A673 (cell line): ENCODE results near the gene CNPY3. TPM values are rescaled to one million over a fixed set of nuclear protein-coding genes. Genes with fewer than 3 reads are reported as not detected.

ENCODE experiments used
- BruUV-seq: library from RNA; stranded (reverse); fragments of 400-500 nt; replicated peaks from 2 replicates; lab custom pipeline; 2021; lab: Mats Ljungman, UMichigan
- CTCF ChIA-PET: fragments of 300-600 bp; sonication (Branson Sonifier 250); formaldehyde crosslinking; loops from one replicate; lab custom pipeline; 2022; ENCODE audit warnings: antibody characterized with exemption; lab: Charles Lee
- POLR2A ChIA-PET: fragments of 300-600 bp; sonication (Branson Sonifier 250); formaldehyde crosslinking; loops from one replicate; lab custom pipeline; 2022; ENCODE audit warnings: antibody characterized with exemption; ENCODE audit not compliant: low non-redundant PET; lab: Charles Lee
- DNase-seq: peaks from one replicate; pipeline ENCODE4 v3.0.0-alpha.2; 2015; ENCODE audit warnings: low spot score
- H3K27ac ChIP-seq: fragments of 200-600 bp; sonication (generic); 2 replicates; pipeline ENCODE4 v1.5.1; 2016; ENCODE audit warnings: mixed run types, low read depth, mild to moderate bottlenecking, mixed read lengths, antibody characterized with exemption, low read length; ENCODE audit not compliant: poor library complexity, severe bottlenecking
- H3K27me3 ChIP-seq: fragments of 200-600 bp; sonication (generic); replicated peaks from 2 replicates; pipeline ENCODE4 v1.6.1; 2017; ENCODE audit warnings: mixed run types, low read depth, mild to moderate bottlenecking, mixed read lengths, antibody characterized with exemption, low read length; ENCODE audit not compliant: insufficient read depth, poor library complexity
- H3K36me3 ChIP-seq: fragments of 200-600 bp; sonication (generic); 2 replicates; pipeline ENCODE4 v1.6.1; 2016; ENCODE audit warnings: mixed run types, mild to moderate bottlenecking, mixed read lengths, antibody characterized with exemption, low read length; ENCODE audit not compliant: insufficient read depth, poor library complexity, severe bottlenecking
- H3K4me1 ChIP-seq: fragments of 200-600 bp; sonication (generic); 2 replicates; pipeline ENCODE4 v1.6.1; 2017; ENCODE audit warnings: mixed run types, mild to moderate bottlenecking, mixed read lengths, antibody characterized with exemption, low read length; ENCODE audit not compliant: insufficient read depth, poor library complexity, severe bottlenecking
- H3K4me3 ChIP-seq: fragments of 200-600 bp; sonication (generic); 2 replicates; pipeline ENCODE4 v1.5.1; 2016; ENCODE audit warnings: low read depth, mixed run types, mild to moderate bottlenecking, mixed read lengths, low read length; ENCODE audit not compliant: poor library complexity, severe bottlenecking
- H3K9me3 ChIP-seq: fragments of 200-600 bp; sonication (generic); 2 replicates; pipeline ENCODE4 v1.6.1; 2016; ENCODE audit warnings: mixed run types, low read depth, mild to moderate bottlenecking, mixed read lengths, antibody characterized with exemption, low read length; ENCODE audit not compliant: poor library complexity, severe bottlenecking
- CTCF ChIP-seq: fragments of 300-800, 200-600 bp; sonication (generic); conservative IDR thresholded peaks from 2 replicates; pipeline ENCODE4 v1.5.1; 2017; ENCODE audit warnings: low read depth, mild to moderate bottlenecking, antibody characterized with exemption, low read length, moderate library complexity, mixed read lengths
- EZH2 ChIP-seq: fragments of 200-600 bp; sonication (generic); IDR thresholded peaks from 2 replicates; pipeline ENCODE4 v1.6.1; 2017; ENCODE audit warnings: borderline replicate concordance, low read depth, mild to moderate bottlenecking, mixed read lengths, antibody characterized with exemption, low read length; ENCODE audit not compliant: poor library complexity, severe bottlenecking
- intact Hi-C: fragments of 100-400 bp; cut with micrococcal nuclease; formaldehyde crosslinking; loops from one replicate; pipeline ENCODE4 v1.10.0; 2022; ENCODE audit not compliant: unreplicated experiment
- total RNA-seq: library from RNA; stranded (reverse); gene quantifications from 2 replicates; pipeline ENCODE4 v1.2.3, GENCODE V29; 2021

Gene CNPY3
- total RNA-seq, 1 experiment from 2014 or later = 37.7 TPM

- intact Hi-C loops = no loop called here
- Histone ChIP-seq H3K36me3 (no peaks in the 10 kb centered on the region), H3K4me1 (peaks cover 4% of the 10 kb centered on the region), H3K4me3 (no peak overlapping the region), H3K9me3 (no peaks in the 10 kb centered on the region), H3K27me3 (no peaks in the 10 kb centered on the region), H3K27ac (no peak overlapping the region)
- no peak for DNase-seq
- BruUV-seq = no TSS peak
- ChIA-PET CTCF (no interaction called here), POLR2A (no interaction called here)
- TF ChIP-seq CTCF (no peak), EZH2 (no peak)
These were observed 5.6 kb upstream of the CNPY3 start for GRCh38 chr6:42923666-42924065.

- H3K4me3 ChIP-seq = no peak overlapping the region
- H3K4me1 ChIP-seq = peaks cover 5% of the 10 kb centered on the region
- TF ChIP-seq EZH2 (no peak), CTCF (no peak)
- intact Hi-C loops = no loop called here
- no peaks in the 10 kb centered on the region for H3K36me3 ChIP-seq
- no peaks in the 10 kb centered on the region for H3K27me3 ChIP-seq
- ChIA-PET CTCF (no interaction called here), POLR2A (no interaction called here)
- DNase-seq = no peak
- no TSS peak for BruUV-seq
- H3K9me3 ChIP-seq = no peaks in the 10 kb centered on the region
- no peak overlapping the region for H3K27ac ChIP-seq
These were observed 3.9 kb upstream of the CNPY3 start for GRCh38 chr6:42925248-42925857.

- H3K27me3 ChIP-seq = no peaks in the 10 kb centered on the region
- H3K27ac ChIP-seq = peak overlapping the region; percentile 91
- H3K4me1 ChIP-seq = peaks cover 27% of the 10 kb centered on the region
- intact Hi-C loops = no loop called here
- CTCF ChIA-PET = interaction anchor here (0.6 kb wide), 2 partner anchors 80 to 1214 kb away, joined by 4 to 5 read pairs; no protein-coding TSS in a partner anchor
- peak overlapping the region; percentile 61 for H3K4me3 ChIP-seq
- peaks cover 8% of the 10 kb centered on the region for H3K36me3 ChIP-seq
- BruUV-seq = no TSS peak
- H3K9me3 ChIP-seq = no peaks in the 10 kb centered on the region
- DNase-seq = no peak
- no peak for TF ChIP-seq EZH2
- TF ChIP-seq CTCF = no peak
- POLR2A ChIA-PET = interaction anchor here (0.6 to 1.2 kb wide), 9 partner anchors 49 to 1150 kb away, joined by 3 to 13 read pairs (median 5); partner anchors contain the start of genes FRS3, KLHDC3, MEA1 and PEX6
These were observed 611 bp downstream of the CNPY3 start for GRCh38 chr6:42929821-42930360.
